GM10248 (cell line): ENCODE measurements around the gene MAPRE2.

Experiments used
- CTCF ChIA-PET: fragments of 300-600 bp; sonication (Branson Sonifier 250); formaldehyde crosslinking; extraction: SDS; loops from one replicate; lab custom pipeline; 2021; ENCODE audit warnings: antibody characterized with exemption; lab: Yijun Ruan, JAX
- POLR2A ChIA-PET: fragments of 350-650 bp; sonication (Branson Sonifier 250); formaldehyde crosslinking; extraction: SDS; loops from one replicate; lab custom pipeline; 2020; ENCODE audit warnings: antibody characterized with exemption; lab: Yijun Ruan, JAX
- DNase-seq: peaks from one replicate; pipeline ENCODE4 v3.0.0; 2012; ENCODE audit errors: extremely low spot score
- TF ChIP-seq, protein P1 (sequence below): IDR thresholded peaks from 2 replicates; pipeline ENCODE4 v1.5.1; 2012; ENCODE audit warnings: mild to moderate bottlenecking, low read depth; ENCODE audit errors: extremely low read depth, missing control alignments, control extremely low read depth

The MAPRE2 gene

DNA sequence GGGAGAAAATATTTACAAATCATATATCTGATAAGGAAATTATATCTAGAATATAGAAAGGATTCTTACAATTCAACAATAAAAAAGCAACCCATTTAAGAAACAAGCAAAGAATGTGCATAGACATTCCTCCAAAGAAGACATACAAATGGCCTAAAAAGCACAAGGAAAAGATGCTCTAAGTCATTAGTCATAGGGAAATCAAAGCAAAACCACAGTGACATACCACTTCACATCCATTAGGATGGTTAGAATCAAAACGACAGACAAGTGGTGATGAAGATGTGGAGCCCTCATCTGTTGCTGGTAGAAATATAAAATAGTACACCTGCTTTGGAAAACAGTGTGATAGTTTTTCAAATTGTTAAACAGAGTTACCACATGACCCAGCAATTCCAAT is 48.2 kb downstream of the MAPRE2 start:
- POLR2A ChIA-PET = no interaction called here
- no peak for DNase-seq
- CTCF ChIA-PET = interaction anchor here (0.9 kb wide), 1 partner anchor 15 kb away, joined by 3 read pairs; no protein-coding TSS in a partner anchor
- TF ChIP-seq, protein P1, sequence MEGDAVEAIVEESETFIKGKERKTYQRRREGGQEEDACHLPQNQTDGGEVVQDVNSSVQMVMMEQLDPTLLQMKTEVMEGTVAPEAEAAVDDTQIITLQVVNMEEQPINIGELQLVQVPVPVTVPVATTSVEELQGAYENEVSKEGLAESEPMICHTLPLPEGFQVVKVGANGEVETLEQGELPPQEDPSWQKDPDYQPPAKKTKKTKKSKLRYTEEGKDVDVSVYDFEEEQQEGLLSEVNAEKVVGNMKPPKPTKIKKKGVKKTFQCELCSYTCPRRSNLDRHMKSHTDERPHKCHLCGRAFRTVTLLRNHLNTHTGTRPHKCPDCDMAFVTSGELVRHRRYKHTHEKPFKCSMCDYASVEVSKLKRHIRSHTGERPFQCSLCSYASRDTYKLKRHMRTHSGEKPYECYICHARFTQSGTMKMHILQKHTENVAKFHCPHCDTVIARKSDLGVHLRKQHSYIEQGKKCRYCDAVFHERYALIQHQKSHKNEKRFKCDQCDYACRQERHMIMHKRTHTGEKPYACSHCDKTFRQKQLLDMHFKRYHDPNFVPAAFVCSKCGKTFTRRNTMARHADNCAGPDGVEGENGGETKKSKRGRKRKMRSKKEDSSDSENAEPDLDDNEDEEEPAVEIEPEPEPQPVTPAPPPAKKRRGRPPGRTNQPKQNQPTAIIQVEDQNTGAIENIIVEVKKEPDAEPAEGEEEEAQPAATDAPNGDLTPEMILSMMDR = no peak

DNA sequence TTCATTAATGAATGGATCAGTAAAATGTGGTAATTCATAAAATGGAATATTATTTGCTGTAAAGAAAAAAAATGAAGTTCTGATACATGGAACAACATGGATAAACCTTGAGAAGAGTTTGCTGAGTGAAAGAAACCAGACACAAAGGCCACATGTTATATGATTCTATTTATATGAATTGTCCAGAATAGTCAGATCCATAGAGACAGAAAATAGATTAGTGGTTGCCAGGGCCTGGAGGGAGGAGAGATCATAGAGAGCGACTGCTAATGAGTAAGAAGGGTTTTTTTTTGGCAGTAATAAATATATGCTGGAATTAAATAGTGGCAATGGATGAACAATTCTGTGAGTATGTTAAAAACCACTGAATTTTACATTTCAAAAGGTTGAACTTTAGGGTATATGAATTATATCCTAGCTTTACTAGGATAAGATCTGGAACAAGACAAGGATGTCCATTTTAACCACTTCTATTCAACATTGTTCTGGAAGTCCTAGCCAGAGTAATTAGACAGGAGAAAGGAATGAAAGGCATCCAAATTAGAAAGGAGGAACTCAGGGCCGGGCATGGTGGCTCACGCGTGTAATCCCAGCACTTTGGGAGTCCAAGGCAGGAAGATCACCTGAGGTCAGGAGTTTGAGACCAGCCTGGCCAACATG is 48.8 kb downstream of the MAPRE2 start:
- TF ChIP-seq, protein P1 = no peak
- CTCF ChIA-PET = interaction anchor here (1.0 to 1.3 kb wide), 2 partner anchors 9 to 11 kb away, joined by 3 read pairs; no protein-coding TSS in a partner anchor
- POLR2A ChIA-PET = no interaction called here
- no peak for DNase-seq

DNA sequence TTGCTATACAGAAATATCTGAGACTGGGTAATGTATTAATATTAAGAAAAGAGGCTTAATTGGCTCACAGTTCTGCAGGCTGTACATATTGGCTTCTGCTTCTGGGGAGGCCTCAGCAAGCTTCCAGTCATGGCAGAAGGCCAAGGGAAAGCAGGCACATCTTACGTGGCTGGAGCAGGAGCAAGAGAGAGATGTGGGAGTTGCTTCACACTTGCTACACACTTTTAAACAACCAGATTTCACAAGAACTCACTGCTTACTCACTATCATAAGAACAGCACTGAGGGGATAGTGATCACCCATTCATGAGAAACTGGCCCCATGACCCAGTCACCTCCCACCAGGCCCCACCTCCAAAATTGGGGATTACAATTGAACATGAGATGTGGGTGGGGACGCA is 50.6 kb downstream of the MAPRE2 start:
- TF ChIP-seq, protein P1 = no peak
- POLR2A ChIA-PET = no interaction called here

DNA sequence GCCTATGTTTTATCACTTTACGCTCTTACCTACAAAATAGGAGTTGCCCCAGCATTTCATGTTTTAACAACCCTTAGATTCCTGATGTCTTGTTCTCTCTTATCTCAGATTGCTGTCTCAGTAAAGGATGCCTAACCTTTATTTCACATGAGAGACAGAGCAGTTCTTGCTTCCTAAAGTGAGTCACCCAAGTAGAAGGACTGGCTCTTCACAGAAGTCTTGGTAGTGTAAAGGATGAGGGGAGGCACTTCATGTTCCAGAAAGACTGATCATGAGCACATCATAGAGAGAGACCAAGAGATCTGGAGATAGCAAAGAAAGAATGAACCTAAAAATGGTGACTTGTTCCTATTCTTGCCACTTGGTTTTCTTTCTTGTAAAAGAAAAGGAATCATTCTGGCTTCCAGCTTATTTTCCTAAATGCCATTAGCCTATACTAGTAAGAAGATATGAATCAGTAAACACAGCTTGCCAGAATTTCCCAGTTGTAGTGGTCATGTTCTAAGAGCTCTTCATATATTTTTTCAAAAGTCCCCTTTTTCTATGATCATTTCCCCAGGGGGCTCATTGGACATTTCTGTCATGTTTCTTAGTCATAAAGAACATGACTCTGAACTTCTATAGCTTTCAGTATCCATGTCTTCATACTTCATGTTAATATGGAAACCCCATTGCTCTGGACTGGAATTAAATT is 54.9 kb downstream of the MAPRE2 start:
- ChIA-PET CTCF (interaction anchor here (0.8 to 3.9 kb wide), 7 partner anchors 10 to 69 kb away, joined by 3 to 12 read pairs (median 4); partner anchors contain the start of gene MAPRE2), POLR2A (interaction anchor here (1.0 kb wide), 1 partner anchor 10 kb away, joined by 3 read pairs; no protein-coding TSS in a partner anchor)
- DNase-seq = no peak
- TF ChIP-seq, protein P1 = no peak

More for the DNA sequence above, 50.6 kb downstream of the MAPRE2 start:
- CTCF ChIA-PET = no interaction called here
- DNase-seq = no peak

DNA sequence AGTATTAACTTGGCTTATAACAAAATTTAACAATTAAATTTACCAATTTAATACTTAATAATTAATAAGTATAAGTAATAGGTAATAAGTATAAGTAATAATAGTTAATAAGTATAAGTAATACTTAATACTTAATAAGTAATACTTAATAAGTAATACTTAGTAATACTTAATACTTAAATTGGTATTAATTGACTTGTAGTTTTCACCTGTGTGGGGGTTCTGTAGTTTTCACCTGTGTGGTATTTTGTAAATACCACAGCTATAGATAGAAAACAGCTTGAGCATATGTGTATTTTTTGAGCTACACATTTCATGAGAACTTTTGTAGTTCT is 55.4 kb downstream of the MAPRE2 start:
- TF ChIP-seq, protein P1 = no peak
- CTCF ChIA-PET = interaction anchor here (0.7 to 3.9 kb wide), 9 partner anchors 9 to 69 kb away, joined by 3 to 12 read pairs (median 4); partner anchors contain the start of gene MAPRE2
- POLR2A ChIA-PET = interaction anchor here (1.0 kb wide), 1 partner anchor 11 kb away, joined by 3 read pairs; no protein-coding TSS in a partner anchor
- no peak for DNase-seq

DNA sequence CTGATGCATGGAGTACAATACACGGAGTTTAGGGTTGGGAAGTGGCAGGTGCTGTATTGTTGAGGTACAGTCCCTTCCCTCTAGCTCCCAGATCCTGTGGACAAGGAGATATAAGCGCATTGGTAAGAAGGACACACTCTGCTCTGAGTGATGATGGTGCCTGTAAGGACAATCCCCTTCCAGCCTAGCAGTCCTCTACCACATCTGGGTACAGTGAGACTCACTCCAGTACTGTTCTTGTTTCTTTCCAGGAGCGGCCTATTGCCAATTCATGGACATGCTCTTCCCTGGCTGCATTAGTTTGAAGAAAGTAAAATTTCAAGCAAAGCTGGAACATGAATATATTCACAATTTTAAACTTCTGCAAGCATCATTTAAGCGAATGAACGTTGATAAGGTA is 56.0 kb downstream of the MAPRE2 start:
- ChIA-PET CTCF (interaction anchor here (0.7 to 3.9 kb wide), 6 partner anchors 10 to 56 kb away, joined by 3 to 12 read pairs (median 4); partner anchors contain the start of gene MAPRE2), POLR2A (no interaction called here)
- TF ChIP-seq, protein P1 = no peak
- DNase-seq = no peak
